Purkinje cell (primary cell): Measurements from ENCODE around the gene TAS2R42. TPM values are rescaled to one million over a fixed set of nuclear protein-coding genes. Genes with fewer than 3 reads are reported as not detected.

Experiments
- polyA plus RNA-seq: library from polyadenylated mRNA; unstranded; fragments of >200 nt; fragmentation: Nextera tagmentation; gene quantifications from 2 replicates; pipeline ENCODE4 v1.2.1, GENCODE V29; 2014

TAS2R42 gene
- polyA plus RNA-seq = not detected in 2 replicates

DNA sequence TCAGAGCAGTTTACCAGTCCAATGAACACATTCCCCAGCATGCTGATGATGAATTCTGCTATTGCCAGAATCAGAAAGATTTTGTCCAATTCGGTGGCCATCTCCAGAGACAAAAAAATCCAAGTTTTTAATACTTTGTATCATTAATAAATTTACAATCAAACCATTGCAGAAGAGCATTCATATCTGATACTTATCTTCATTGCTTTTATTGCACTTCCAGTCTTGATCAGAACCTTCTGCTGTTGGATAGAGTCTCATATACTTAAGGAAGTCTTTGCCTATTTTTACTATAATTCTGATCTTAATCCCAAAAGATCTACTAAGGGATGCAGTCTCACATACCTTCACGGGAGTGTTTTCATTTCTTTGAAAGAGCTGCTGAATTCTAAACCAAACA, at the start of gene TAS2R42:
TSS of gene TAS2R42 (minus strand) at position 101 of the 400 bp plus-strand sequence. CDS start at position 101, 0 bp downstream.

GRCh38 chr12:11171145-11171968, 15.4 kb downstream of the TAS2R42 start, which contains the start of gene SMIM10L1:
Gene SMIM10L1 (plus strand): TSS chr12:11171194. CDS start chr12:11171357, 163 bp downstream.

Other genes with a start within 250 kb of the TAS2R42 start
- 10.0 and 17.3 TPM in 2 replicates for gene TAS2R14, start 247.7 kb downstream of the TAS2R42 start, polyA plus RNA-seq
- not detected in 2 replicates for gene TAS2R50, start 200.0 kb downstream of the TAS2R42 start, polyA plus RNA-seq
- gene TAS2R20, start 188.6 kb downstream of the TAS2R42 start, polyA plus RNA-seq = 0.87 TPM in 1 of 2 replicates, not detected in the other
- gene TAS2R19, start 164.3 kb downstream of the TAS2R42 start, polyA plus RNA-seq = 0.81 and 2.3 TPM in 2 replicates
- gene TAS2R31, start 155.5 kb downstream of the TAS2R42 start, polyA plus RNA-seq = not detected in 2 replicates
- 2.0 TPM in 1 of 2 replicates, not detected in the other for gene TAS2R46, start 124.6 kb downstream of the TAS2R42 start, polyA plus RNA-seq
- not detected in 2 replicates for gene TAS2R43, start 94.6 kb downstream of the TAS2R42 start, polyA plus RNA-seq
- gene TAS2R30, start 52.3 kb downstream of the TAS2R42 start, polyA plus RNA-seq = 0.32 and 0.52 TPM in 2 replicates
- gene SMIM10L1, start 15.7 kb downstream of the TAS2R42 start, polyA plus RNA-seq = 17.9 and 18.2 TPM in 2 replicates
- not detected in 2 replicates for gene PRB3, start 82.8 kb upstream of the TAS2R42 start, polyA plus RNA-seq
- not detected in 2 replicates for gene PRB4, start 123.5 kb upstream of the TAS2R42 start, polyA plus RNA-seq
- gene PRB2, start 208.6 kb upstream of the TAS2R42 start, polyA plus RNA-seq = not detected in 2 replicates